Gastrocnemius medialis (tissue), 4 donors: Measurements from ENCODE around the gene UPP1. TPM values are rescaled to one million over a fixed set of nuclear protein-coding genes. Genes with fewer than 3 reads are reported as not detected.
"Not testable (repeated sequence)": the region's sequence is repeated elsewhere in the genome, so short reads cannot be mapped to it uniquely, and the experiment has no call there.

ENCODE experiments used
- ATAC-seq, 2 donors: fragments of 150-250 bp; one replicate each; pipeline ENCODE4 v1.9.1; 2016
- DNase-seq, 2 donors: peaks; one replicate each; pipeline ENCODE4 v3.0.0-alpha.2; 2019
- H3K27ac ChIP-seq, 4 donors: fragments of 200-600 bp; sonication (generic); 1 replicate in 1 of 4; 2 replicates in 3 of 4; pipeline ENCODE4 v1.5.1; 2016 to 2018; ENCODE audit warnings: mild to moderate bottlenecking in 2 of 4, moderate library complexity in 1 of 4
- H3K27me3 ChIP-seq, 3 donors: fragments of 200-600 bp; sonication (generic) in 2 of 3; 1 replicate in 1 of 3; 2 replicates in 2 of 3; pipeline versions ENCODE4 v1.5.1 to v1.6.0; 2016 to 2019; ENCODE audit warnings: mild to moderate bottlenecking in 1 of 3, moderate library complexity in 1 of 3
- H3K36me3 ChIP-seq, 2 donors: fragments of 200-600 bp; sonication (generic) in 1 of 2; one replicate each; pipeline ENCODE4 v1.5.1; 2017 to 2018
- H3K4me1 ChIP-seq, 2 donors: fragments of 200-600 bp; sonication (generic) in 1 of 2; one replicate each; pipeline ENCODE4 v1.5.1; 2016 to 2017; ENCODE audit warnings: mild to moderate bottlenecking in 2 of 2
- H3K4me3 ChIP-seq, 4 donors: fragments of 200-600 bp; sonication (generic) in 3 of 4; 1 replicate in 1 of 4; 2 replicates in 3 of 4; pipeline ENCODE4 v1.5.1; 2016 to 2019; ENCODE audit warnings: mild to moderate bottlenecking in 2 of 4
- H3K9me3 ChIP-seq, 3 donors: fragments of 200-600 bp; sonication (generic) in 2 of 3; 1 replicate in 1 of 3; 2 replicates in 2 of 3; pipeline ENCODE4 v1.5.1; 2016 to 2019
- POLR2A ChIP-seq, 2 donors: fragments of 450-650 bp; IDR thresholded peaks; one replicate each; pipeline ENCODE4 v1.6.1; 2017; ENCODE audit warnings: antibody characterized with exemption in 2 of 2, mild to moderate bottlenecking in 2 of 2, moderate library complexity in 2 of 2
- in situ Hi-C, 4 donors: fragments of 200-750 bp; cut with MboI; loops; one replicate each; pipeline versions ENCODE4 v1.15.0 to v1.8.0; 2017; ENCODE audit warnings: low sequenced_read_pairs in 4 of 4
- intact Hi-C: fragments of 100-400 bp; cut with DNase I; formaldehyde crosslinking; loops from one replicate; pipeline ENCODE4 v1.15.1; 2023; ENCODE audit warnings: low total_unique reads
- total RNA-seq, 4 donors: library from RNA; depleted of rRNA; stranded (reverse); fragments of >200 nt; gene quantifications; one replicate each; pipeline versions ENCODE4 v1.1.0 to v1.2.3, GENCODE V29; 2016
- TF ChIP-seq, protein P1 (sequence below), 5 experiments: fragments of 450-650 bp in 3 of 5; fragments of 200-600 bp in 2 of 5; sonication (generic) in 2 of 5; IDR thresholded peaks in 4 of 5; conservative IDR thresholded peaks in 1 of 5; 1 replicate in 4 of 5; 2 replicates in 1 of 5; pipeline ENCODE4 v1.5.1; 2016 to 2019; ENCODE audit warnings: antibody characterized with exemption in 5 of 5, mild to moderate bottlenecking in 3 of 5, moderate library complexity in 3 of 5

UPP1 gene
- total RNA-seq, 4 donors from 2014 or later, result 1.7 to 7.1 (median 5.8) TPM

DNA sequence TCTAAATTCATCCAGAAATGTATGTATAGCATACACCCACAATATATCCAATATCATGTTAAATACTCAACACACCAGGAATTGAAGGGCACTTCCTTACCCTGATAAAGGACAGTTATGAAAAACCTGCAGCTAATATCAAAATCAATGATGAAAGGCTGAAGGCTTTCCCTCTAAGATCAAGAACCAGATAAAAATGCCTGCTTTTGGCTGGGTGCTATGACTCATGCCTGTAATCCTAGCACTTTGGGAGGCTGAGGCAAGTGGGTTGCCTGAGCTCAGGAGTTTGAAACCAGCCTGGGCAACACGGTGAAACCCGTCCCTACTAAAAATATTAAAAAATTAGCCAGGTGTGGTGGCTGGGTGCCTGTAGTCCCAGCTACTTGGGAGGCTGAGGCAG lies 21.6 kb upstream of the UPP1 start:
- no peaks in the 10 kb centered on the region for H3K4me1 ChIP-seq
- ATAC-seq (no peak), DNase-seq (no peak)
- peaks cover 0 to 4% (median 0%) of the 10 kb centered on the region in 3 donors for H3K9me3 ChIP-seq
- H3K4me3 ChIP-seq, result no peak overlapping the region
- TF ChIP-seq, protein P1, sequence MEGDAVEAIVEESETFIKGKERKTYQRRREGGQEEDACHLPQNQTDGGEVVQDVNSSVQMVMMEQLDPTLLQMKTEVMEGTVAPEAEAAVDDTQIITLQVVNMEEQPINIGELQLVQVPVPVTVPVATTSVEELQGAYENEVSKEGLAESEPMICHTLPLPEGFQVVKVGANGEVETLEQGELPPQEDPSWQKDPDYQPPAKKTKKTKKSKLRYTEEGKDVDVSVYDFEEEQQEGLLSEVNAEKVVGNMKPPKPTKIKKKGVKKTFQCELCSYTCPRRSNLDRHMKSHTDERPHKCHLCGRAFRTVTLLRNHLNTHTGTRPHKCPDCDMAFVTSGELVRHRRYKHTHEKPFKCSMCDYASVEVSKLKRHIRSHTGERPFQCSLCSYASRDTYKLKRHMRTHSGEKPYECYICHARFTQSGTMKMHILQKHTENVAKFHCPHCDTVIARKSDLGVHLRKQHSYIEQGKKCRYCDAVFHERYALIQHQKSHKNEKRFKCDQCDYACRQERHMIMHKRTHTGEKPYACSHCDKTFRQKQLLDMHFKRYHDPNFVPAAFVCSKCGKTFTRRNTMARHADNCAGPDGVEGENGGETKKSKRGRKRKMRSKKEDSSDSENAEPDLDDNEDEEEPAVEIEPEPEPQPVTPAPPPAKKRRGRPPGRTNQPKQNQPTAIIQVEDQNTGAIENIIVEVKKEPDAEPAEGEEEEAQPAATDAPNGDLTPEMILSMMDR (IDR thresholded peaks at IDR 0.05 in 4 of 5, conservative IDR thresholded peaks at IDR 0.05 in 1 of 5), result no peak
- TF ChIP-seq POLR2A (IDR thresholded peaks at IDR 0.05), result no peak
- in situ Hi-C loops, result no loop called here
- no peak overlapping the region for H3K27ac ChIP-seq
- H3K27me3 ChIP-seq, result no peaks in the 10 kb centered on the region
- intact Hi-C loops, result no loop called here
- H3K36me3 ChIP-seq, result no peaks in the 10 kb centered on the region

DNA sequence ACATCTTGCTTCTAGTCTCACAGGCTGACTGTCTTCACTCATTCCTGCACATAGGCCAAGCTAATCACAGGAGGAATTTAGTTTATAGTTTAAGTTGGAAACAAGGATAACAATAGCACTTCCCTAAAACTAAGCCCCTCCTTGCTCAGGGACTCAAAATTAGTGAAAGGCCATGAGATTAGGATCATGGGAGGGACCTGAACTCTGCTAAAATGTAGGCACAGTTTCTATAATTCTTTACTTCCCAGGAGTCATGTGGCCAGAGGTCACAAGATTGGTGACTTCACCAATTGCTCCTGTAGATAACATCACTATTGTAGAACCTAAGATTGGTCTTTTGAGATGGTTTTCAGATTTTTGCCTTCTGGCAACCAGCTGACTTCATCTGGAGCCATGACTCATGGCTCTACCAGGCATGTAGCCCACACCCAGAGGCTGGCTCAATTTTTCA lies 14.8 kb upstream of the UPP1 start:
- H3K27me3 ChIP-seq, result no peaks in the 10 kb centered on the region
- DNase-seq, result no peak
- intact Hi-C loops (no loop called here), in situ Hi-C loops (no loop called here)
- H3K36me3 ChIP-seq, result no peaks in the 10 kb centered on the region
- no peak overlapping the region for H3K4me3 ChIP-seq
- H3K9me3 ChIP-seq, result no peaks in the 10 kb centered on the region
- no peak for ATAC-seq
- H3K27ac ChIP-seq, result no peak overlapping the region
- TF ChIP-seq, protein P1 (IDR thresholded peaks at IDR 0.05 in 4 of 5, conservative IDR thresholded peaks at IDR 0.05 in 1 of 5), result no peak
- TF ChIP-seq POLR2A (IDR thresholded peaks at IDR 0.05), result no peak
- no peaks in the 10 kb centered on the region for H3K4me1 ChIP-seq

DNA sequence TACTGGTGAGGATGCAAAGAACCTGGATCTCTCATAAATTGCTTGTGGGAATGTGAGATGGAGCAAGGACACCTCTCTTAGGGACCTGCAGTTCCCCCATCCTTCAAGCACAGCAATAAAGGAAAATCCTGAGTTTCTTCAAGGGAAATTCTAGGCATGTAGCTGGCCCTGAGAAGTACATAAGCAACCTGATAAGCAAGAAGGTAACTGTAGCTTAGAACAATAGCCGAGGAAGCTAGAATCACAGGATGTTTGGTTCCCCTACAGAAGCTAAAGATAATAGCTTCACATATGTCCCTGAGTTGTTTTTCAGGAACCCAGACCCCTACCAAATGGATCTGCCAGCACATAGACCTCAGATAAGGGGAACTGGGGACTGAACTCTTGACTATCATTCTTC lies 11.6 kb upstream of the UPP1 start:
- Histone ChIP-seq H3K27me3 (no peaks in the 10 kb centered on the region), H3K4me3 (no peak overlapping the region), H3K9me3 (no peaks in the 10 kb centered on the region), H3K27ac (no peak overlapping the region), H3K4me1 (no peaks in the 10 kb centered on the region), H3K36me3 (no peaks in the 10 kb centered on the region)
- intact Hi-C loops, result no loop called here
- DNase-seq, result no peak
- in situ Hi-C loops, result no loop called here
- TF ChIP-seq POLR2A (IDR thresholded peaks at IDR 0.05), result no peak
- TF ChIP-seq, protein P1 (IDR thresholded peaks at IDR 0.05 in 4 of 5, conservative IDR thresholded peaks at IDR 0.05 in 1 of 5), result no peak
- no peak for ATAC-seq

DNA sequence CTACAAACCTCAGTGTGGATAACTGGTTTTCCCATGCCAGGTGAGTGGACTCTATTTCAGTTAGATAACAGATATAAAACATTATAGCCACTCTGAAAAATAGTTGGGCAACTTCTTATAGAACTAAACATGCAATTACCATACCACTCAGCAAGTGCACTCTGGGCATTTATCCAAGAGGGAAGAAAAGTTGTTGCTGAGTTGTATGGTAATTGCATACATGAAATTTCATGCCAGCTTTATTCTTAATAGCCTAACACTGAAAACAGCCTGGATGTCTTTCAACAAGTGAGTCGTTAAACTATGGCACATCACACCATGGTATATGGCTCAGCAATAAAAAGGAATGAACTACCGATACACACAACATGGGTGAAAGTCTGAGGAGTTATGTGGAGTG lies 10.6 kb upstream of the UPP1 start:
- intact Hi-C loops (no loop called here), in situ Hi-C loops (no loop called here)
- no peaks in the 10 kb centered on the region for H3K9me3 ChIP-seq
- H3K4me1 ChIP-seq, result no peaks in the 10 kb centered on the region
- DNase-seq, result no peak
- no peak overlapping the region for H3K27ac ChIP-seq
- no peak for ATAC-seq
- TF ChIP-seq POLR2A (IDR thresholded peaks at IDR 0.05), result no peak
- TF ChIP-seq, protein P1 (IDR thresholded peaks at IDR 0.05 in 4 of 5, conservative IDR thresholded peaks at IDR 0.05 in 1 of 5), result no peak
- no peaks in the 10 kb centered on the region for H3K36me3 ChIP-seq
- H3K4me3 ChIP-seq, result no peak overlapping the region
- no peaks in the 10 kb centered on the region for H3K27me3 ChIP-seq

DNA sequence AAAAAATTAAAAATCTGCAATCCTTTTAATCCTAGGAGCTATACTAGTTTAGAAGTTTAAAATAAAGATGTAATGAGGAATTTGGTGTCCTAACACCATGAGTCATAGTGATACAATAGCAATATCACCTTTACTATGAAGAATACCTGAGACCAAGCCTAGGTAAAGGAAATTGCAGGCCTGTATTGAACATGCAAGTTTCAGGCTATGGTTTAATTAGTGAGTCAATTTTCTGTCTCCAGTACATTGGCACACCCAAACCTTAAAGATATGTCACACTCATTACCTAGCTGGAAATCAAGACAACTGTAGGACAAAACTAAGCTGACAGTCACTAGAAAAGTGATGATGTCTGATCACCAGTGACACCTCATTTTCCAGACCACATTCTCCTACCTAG lies 6.7 kb upstream of the UPP1 start:
- intact Hi-C loops, H3K27me3 ChIP-seq, in situ Hi-C loops, ATAC-seq, H3K27ac ChIP-seq, H3K36me3 ChIP-seq, DNase-seq, H3K9me3 ChIP-seq, H3K4me3 ChIP-seq: not testable (repeated sequence)
- H3K4me1 ChIP-seq, result peaks cover 0 to 14% of the 10 kb centered on the region in 2 donors
